Lower lobe of right lung (tissue), 2 donors: Measurements from ENCODE around the gene RAB9B. TPM values are rescaled to one million over a fixed set of nuclear protein-coding genes. Genes with fewer than 3 reads are reported as not detected.

Experiments
- ATAC-seq, 2 donors: fragments of 200-7000 bp; cut with Tn5 transposase; one replicate each; pipeline ENCODE4 v1.9.1; 2020 to 2022; ENCODE audit warnings: mild to moderate bottlenecking in 2 of 2, moderate library complexity in 2 of 2
- DNase-seq: peaks from one replicate; pipeline ENCODE4 v3.0.0-alpha.2; 2020
- H3K27ac ChIP-seq: fragments of 200-600 bp; one replicate; pipeline ENCODE4 v1.8.0; 2022
- H3K27me3 ChIP-seq: fragments of 200-600 bp; one replicate; pipeline ENCODE4 v1.8.0; 2022; ENCODE audit warnings: low read depth
- H3K36me3 ChIP-seq: fragments of 200-600 bp; one replicate; pipeline ENCODE4 v1.8.0; 2022; ENCODE audit warnings: mild to moderate bottlenecking
- H3K4me1 ChIP-seq: fragments of 200-600 bp; one replicate; pipeline ENCODE4 v1.8.0; 2022
- H3K4me3 ChIP-seq: fragments of 200-600 bp; one replicate; pipeline ENCODE4 v1.8.0; 2022; ENCODE audit warnings: mild to moderate bottlenecking
- H3K9me3 ChIP-seq: fragments of 200-600 bp; one replicate; pipeline ENCODE4 v1.8.0; 2022
- intact Hi-C: fragments of 100-400 bp; cut with DNase I; formaldehyde crosslinking; loops from one replicate; pipeline ENCODE4 v1.11.0; 2022
- total RNA-seq: library from RNA; stranded (reverse); fragmentation: NEBNext Ultra II Directional; extraction: Animal tissue kit (Norgen Biotek cat#: 25700); gene quantifications from one replicate; pipeline ENCODE4 v1.2.1, GENCODE V29; 2021
- TF ChIP-seq, protein P1 (sequence below): fragments of 200-600 bp; IDR thresholded peaks from one replicate; pipeline ENCODE4 v1.8.0; 2022; ENCODE audit warnings: antibody characterized with exemption, mild to moderate bottlenecking
- donor health status: DM: no; HTN: yes; CAD: no; lungs with severe emphysema.

Gene RAB9B
- total RNA-seq, 1 donor from 2014 or later, result 0.59 TPM

DNA sequence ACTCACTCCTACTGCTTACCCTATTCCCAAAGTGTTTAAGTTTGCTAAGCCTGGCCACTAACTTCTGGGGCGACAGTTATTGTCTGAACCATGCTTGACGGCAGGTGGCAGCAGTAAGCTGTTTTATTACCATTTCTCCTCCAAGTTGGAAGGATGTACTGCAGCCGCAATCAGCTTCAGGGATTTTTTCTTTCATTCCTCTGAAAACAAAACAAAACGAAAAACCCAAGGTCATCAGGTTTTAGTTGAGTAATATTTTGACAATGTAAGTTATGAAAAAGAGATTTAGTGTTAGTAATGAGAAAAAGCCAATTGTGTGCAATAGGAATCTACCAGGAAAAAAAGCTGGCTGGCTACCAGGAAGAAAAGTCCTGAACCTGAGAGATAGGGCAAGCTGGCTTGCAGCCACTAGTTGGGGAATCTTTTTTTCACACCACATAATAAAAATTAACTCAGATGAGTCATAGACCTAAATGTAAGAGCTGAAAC lies 13.2 kb upstream of the RAB9B start:
- peak in 1 of 2 donors; percentile 78 for ATAC-seq
- Histone ChIP-seq H3K4me3 (no peak overlapping the region), H3K36me3 (no peaks in the 10 kb centered on the region), H3K9me3 (no peaks in the 10 kb centered on the region), H3K4me1 (no peaks in the 10 kb centered on the region), H3K27me3 (no peaks in the 10 kb centered on the region), H3K27ac (no peak overlapping the region)
- DNase-seq, result no peak
- intact Hi-C loops, result no loop called here
- TF ChIP-seq, protein P1, sequence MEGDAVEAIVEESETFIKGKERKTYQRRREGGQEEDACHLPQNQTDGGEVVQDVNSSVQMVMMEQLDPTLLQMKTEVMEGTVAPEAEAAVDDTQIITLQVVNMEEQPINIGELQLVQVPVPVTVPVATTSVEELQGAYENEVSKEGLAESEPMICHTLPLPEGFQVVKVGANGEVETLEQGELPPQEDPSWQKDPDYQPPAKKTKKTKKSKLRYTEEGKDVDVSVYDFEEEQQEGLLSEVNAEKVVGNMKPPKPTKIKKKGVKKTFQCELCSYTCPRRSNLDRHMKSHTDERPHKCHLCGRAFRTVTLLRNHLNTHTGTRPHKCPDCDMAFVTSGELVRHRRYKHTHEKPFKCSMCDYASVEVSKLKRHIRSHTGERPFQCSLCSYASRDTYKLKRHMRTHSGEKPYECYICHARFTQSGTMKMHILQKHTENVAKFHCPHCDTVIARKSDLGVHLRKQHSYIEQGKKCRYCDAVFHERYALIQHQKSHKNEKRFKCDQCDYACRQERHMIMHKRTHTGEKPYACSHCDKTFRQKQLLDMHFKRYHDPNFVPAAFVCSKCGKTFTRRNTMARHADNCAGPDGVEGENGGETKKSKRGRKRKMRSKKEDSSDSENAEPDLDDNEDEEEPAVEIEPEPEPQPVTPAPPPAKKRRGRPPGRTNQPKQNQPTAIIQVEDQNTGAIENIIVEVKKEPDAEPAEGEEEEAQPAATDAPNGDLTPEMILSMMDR, result peak; percentile 55

DNA sequence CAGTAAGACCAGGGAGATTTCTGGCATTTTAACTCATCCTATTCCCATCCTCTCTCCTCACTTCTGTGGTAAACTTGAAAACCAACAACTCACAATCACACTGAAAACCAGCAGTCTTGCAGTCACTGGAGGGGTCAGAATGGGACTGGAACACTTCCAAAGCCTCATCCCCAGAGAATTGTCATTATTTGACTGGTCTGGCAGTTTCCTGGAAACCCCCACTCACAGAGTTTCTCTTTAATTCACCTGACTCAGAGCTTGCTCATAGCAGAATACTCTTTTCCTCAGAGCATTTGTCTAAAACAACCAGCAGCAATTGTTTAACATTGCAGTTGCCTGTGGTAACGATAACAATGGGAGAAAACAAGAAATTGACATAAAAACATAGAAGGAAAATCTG lies 7.3 kb upstream of the RAB9B start:
- ATAC-seq (no peak), DNase-seq (no peak)
- intact Hi-C loops, result no loop called here
- no peak overlapping the region for H3K27ac ChIP-seq
- H3K4me1 ChIP-seq, result no peaks in the 10 kb centered on the region
- TF ChIP-seq, protein P1, result no peak
- no peaks in the 10 kb centered on the region for H3K9me3 ChIP-seq
- H3K4me3 ChIP-seq, result no peak overlapping the region
- H3K36me3 ChIP-seq, result no peaks in the 10 kb centered on the region
- no peaks in the 10 kb centered on the region for H3K27me3 ChIP-seq

DNA sequence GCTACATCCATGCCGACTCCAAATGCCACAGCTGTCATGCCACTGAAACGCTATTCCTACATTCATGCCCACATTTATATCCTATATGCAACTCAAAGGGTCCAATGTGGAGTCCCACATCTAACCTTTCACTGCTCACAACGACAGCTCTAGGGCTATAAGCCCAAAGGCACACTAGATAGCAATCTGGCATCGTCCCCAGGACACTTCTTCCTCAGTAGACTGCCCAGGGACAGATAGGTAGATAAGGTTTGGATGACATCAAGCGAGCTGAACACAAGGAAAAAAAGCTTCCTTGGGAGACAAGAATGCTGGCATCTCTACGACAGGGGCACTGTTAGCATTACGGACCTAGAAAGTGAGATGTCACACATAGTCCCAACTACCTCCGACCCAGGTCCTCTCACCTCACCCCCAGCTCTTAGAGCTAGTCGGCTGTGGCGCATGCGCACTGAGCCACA lies 685 bp downstream of the RAB9B start:
- H3K27me3 ChIP-seq, result no peaks in the 10 kb centered on the region
- H3K9me3 ChIP-seq, result no peaks in the 10 kb centered on the region
- no peaks in the 10 kb centered on the region for H3K36me3 ChIP-seq
- intact Hi-C loops, result no loop called here
- TF ChIP-seq, protein P1, result no peak
- H3K4me1 ChIP-seq, result no peaks in the 10 kb centered on the region
- ATAC-seq (no peak), DNase-seq (no peak)
- H3K27ac ChIP-seq, result no peak overlapping the region
- H3K4me3 ChIP-seq, result peak overlapping the region; percentile 61

DNA sequence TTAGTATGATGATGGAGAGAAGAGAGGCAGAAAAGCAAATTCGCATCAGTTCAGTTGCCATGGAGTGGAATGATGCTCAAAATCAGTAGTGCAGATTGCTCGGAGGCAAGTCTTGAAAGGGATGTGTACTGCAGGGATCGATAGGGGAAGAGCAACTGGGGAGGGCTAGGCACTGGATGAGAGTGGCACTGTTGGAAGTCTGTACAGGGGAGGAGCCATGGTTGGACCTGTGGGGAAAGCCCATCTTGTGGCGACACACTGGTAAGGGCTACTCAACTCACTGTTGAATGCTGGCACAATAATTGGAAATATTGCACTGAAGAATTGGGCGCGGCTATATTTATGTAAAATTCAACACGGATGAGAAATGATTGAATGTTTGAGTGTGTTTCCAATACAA lies 1.2 kb downstream of the RAB9B start:
- intact Hi-C loops, result no loop called here
- Histone ChIP-seq H3K9me3 (no peaks in the 10 kb centered on the region), H3K27ac (no peak overlapping the region), H3K4me3 (no peak overlapping the region), H3K36me3 (no peaks in the 10 kb centered on the region), H3K4me1 (no peaks in the 10 kb centered on the region), H3K27me3 (no peaks in the 10 kb centered on the region)
- TF ChIP-seq, protein P1, result no peak
- DNase-seq, result no peak
- no peak for ATAC-seq

DNA sequence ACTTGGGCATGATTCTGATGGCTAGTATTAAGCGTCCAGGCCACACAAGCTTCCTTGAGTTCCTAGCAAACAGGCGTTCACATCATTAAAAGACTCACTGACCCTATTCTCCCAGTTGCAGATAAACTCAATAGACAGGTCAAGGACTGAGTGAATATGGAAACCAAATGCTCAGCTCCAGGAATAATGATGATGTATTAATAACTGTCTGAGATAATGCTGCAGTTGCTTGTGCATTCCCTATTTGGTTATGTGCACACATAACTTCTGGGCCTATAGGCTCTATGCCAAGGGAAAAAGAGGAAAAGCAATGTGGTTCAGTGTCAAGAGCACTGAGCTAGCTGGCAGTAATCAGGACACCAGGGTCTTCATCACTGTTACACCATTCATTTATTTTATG lies 3.5 kb downstream of the RAB9B start:
- ATAC-seq (no peak), DNase-seq (no peak)
- H3K36me3 ChIP-seq, result no peaks in the 10 kb centered on the region
- intact Hi-C loops, result loop anchor here (10.0 kb wide), 1 partner anchor 294 kb away; no protein-coding TSS in a partner anchor
- no peaks in the 10 kb centered on the region for H3K4me1 ChIP-seq
- H3K4me3 ChIP-seq, result no peak overlapping the region
- no peak overlapping the region for H3K27ac ChIP-seq
- no peaks in the 10 kb centered on the region for H3K27me3 ChIP-seq
- no peaks in the 10 kb centered on the region for H3K9me3 ChIP-seq
- TF ChIP-seq, protein P1, result no peak
